IMR-90 (cell line): ENCODE measurements around the gene MFAP3L. TPM values are rescaled to one million over a fixed set of nuclear protein-coding genes. Genes with fewer than 3 reads are reported as not detected.

Experiments used
- ATAC-seq: fragments of 200-7000 bp; cut with Tn5 transposase; 2 replicates; pipeline ENCODE4 v1.9.1; 2020; ENCODE audit warnings: low read depth, mild to moderate bottlenecking, moderate library complexity
- BruUV-seq: library from RNA; stranded (reverse); fragments of 400-500 nt; replicated peaks from 2 replicates; lab custom pipeline; 2021; lab: Mats Ljungman, UMichigan
- CTCF ChIA-PET: fragments of 300-600 bp; formaldehyde crosslinking; extraction: SDS; loops from one replicate; lab custom pipeline; 2021; ENCODE audit warnings: antibody characterized with exemption; lab: Yijun Ruan, JAX
- POLR2A ChIA-PET: fragments of 300-600 bp; sonication (Branson Sonifier 250); formaldehyde crosslinking; loops from one replicate; lab custom pipeline; 2022; ENCODE audit warnings: antibody characterized with exemption; ENCODE audit not compliant: unreplicated experiment; lab: Charles Lee
- DNase-seq: peaks from one replicate; pipeline ENCODE4 v3.0.0; 2013
- H2AFZ ChIP-seq: replicated peaks from 2 replicates; pipeline ENCODE3; 2013; ENCODE audit warnings: low read length, mild to moderate bottlenecking; ENCODE audit not compliant: poor library complexity
- H2AK5ac ChIP-seq: 2 replicates; pipeline ENCODE4 v1.6.1; 2013; ENCODE audit warnings: low read depth, low read length, inconsistent platforms
- H2AK9ac ChIP-seq: replicated peaks from 2 replicates; pipeline ENCODE3; 2013; ENCODE audit warnings: mild to moderate bottlenecking, low read depth, low read length, moderate library complexity; ENCODE audit not compliant: poor library complexity
- H2BK120ac ChIP-seq: 2 replicates; pipeline ENCODE4 v1.6.1; 2013; ENCODE audit warnings: low read depth, low read length, inconsistent platforms
- H2BK15ac ChIP-seq: 3 replicates; pipeline ENCODE4 v1.6.1; 2013; ENCODE audit warnings: low read depth, low read length, inconsistent platforms
- H2BK20ac ChIP-seq: 2 replicates; pipeline ENCODE4 v1.6.1; 2013; ENCODE audit warnings: low read depth, mild to moderate bottlenecking, inconsistent platforms, low read length, moderate library complexity
- H2BK5ac ChIP-seq: 2 replicates; pipeline ENCODE4 v1.6.1; 2013; ENCODE audit warnings: mild to moderate bottlenecking, low read depth, low read length, inconsistent platforms; ENCODE audit not compliant: poor library complexity, severe bottlenecking
- H3K14ac ChIP-seq: replicated peaks from 2 replicates; pipeline ENCODE4 v1.6.1; 2013; ENCODE audit warnings: low read depth, low read length, inconsistent platforms
- H3K18ac ChIP-seq: 2 replicates; pipeline ENCODE4 v1.6.1; 2013; ENCODE audit warnings: low read depth, low read length, control low read depth
- H3K23ac ChIP-seq: 2 replicates; pipeline ENCODE4 v1.6.1; 2013; ENCODE audit warnings: low read depth, low read length, inconsistent platforms
- H3K27ac ChIP-seq: 2 replicates; pipeline ENCODE4 v1.5.1; 2013; ENCODE audit warnings: mild to moderate bottlenecking, control low read depth, low read length; ENCODE audit not compliant: insufficient read depth
- H3K27me3 ChIP-seq: 2 replicates; pipeline ENCODE4 v1.6.1; 2013; ENCODE audit warnings: low read length; ENCODE audit not compliant: control insufficient read depth, insufficient read depth
- H3K36me3 ChIP-seq: 2 replicates; pipeline ENCODE4 v1.6.1; 2013; ENCODE audit warnings: low read length, mixed read lengths; ENCODE audit not compliant: control insufficient read depth, insufficient read depth
- H3K4ac ChIP-seq: 2 replicates; pipeline ENCODE4 v1.6.1; 2013; ENCODE audit warnings: low read depth, low read length, inconsistent platforms
- H3K4me1 ChIP-seq: 2 replicates; pipeline ENCODE4 v1.6.1; 2013; ENCODE audit warnings: low read length, mixed read lengths; ENCODE audit not compliant: control insufficient read depth, insufficient read depth
- H3K4me2 ChIP-seq: 2 replicates; pipeline ENCODE4 v1.6.1; 2013; ENCODE audit warnings: low read depth, mild to moderate bottlenecking, control low read depth, low read length, moderate library complexity
- H3K4me3 ChIP-seq: 2 replicates; pipeline ENCODE4 v1.5.1; 2013; ENCODE audit warnings: low read depth, mild to moderate bottlenecking, control low read depth, low read length, moderate library complexity; ENCODE audit not compliant: insufficient read depth
- H3K56ac ChIP-seq: 2 replicates; pipeline ENCODE4 v1.6.1; 2013; ENCODE audit warnings: low read length, inconsistent platforms; ENCODE audit not compliant: insufficient read depth; ENCODE audit errors: extremely low read depth
- H3K79me1 ChIP-seq, 2 experiments: 2 replicates each; pipeline ENCODE4 v1.6.1; 2013; ENCODE audit warnings: low read length in 2 of 2, inconsistent platforms in 1 of 2, low read depth in 1 of 2
- H3K9ac ChIP-seq: 2 replicates; pipeline ENCODE4 v1.6.1; 2013; ENCODE audit warnings: low read depth, low read length, control low read depth
- H3K9me1 ChIP-seq: 2 replicates; pipeline ENCODE4 v1.6.1; 2013; ENCODE audit warnings: low read length, inconsistent platforms; ENCODE audit not compliant: insufficient read depth
- H3K9me3 ChIP-seq: 2 replicates; pipeline ENCODE4 v1.6.1; 2013; ENCODE audit warnings: low read length; ENCODE audit not compliant: control insufficient read depth, insufficient read depth
- H4K20me1 ChIP-seq: 2 replicates; pipeline ENCODE4 v1.6.1; 2013; ENCODE audit warnings: low read length, inconsistent platforms; ENCODE audit not compliant: insufficient read depth
- H4K5ac ChIP-seq: 2 replicates; pipeline ENCODE4 v1.6.1; 2013; ENCODE audit warnings: mild to moderate bottlenecking, low read depth, low read length, control low read depth
- H4K8ac ChIP-seq, 2 experiments: 2 replicates each; pipeline ENCODE4 v1.6.1; 2013; ENCODE audit warnings: low read depth in 2 of 2, low read length in 2 of 2, control low read depth in 1 of 2, inconsistent platforms in 1 of 2
- H4K91ac ChIP-seq: 2 replicates; pipeline ENCODE4 v1.6.1; 2013; ENCODE audit warnings: low read depth, low read length, inconsistent platforms; ENCODE audit not compliant: insufficient read depth
- RAD21 ChIP-seq: IDR thresholded peaks from 2 replicates; pipeline ENCODE4 v1.6.1; 2012; ENCODE audit warnings: low read length, improper control_type of control experiment
- RCOR1 ChIP-seq: IDR thresholded peaks from 2 replicates; pipeline ENCODE4 v1.6.1; 2012; ENCODE audit warnings: mild to moderate bottlenecking, low read length, improper control_type of control experiment; ENCODE audit not compliant: insufficient replicate concordance
- WGBS, 2 experiments: methylation state at CpG; one replicate each; pipeline versions ENCODE4 v1.1.5 to v1.1.7; 2013; ENCODE audit warnings: missing lambda C conversion rate in 2 of 2; ENCODE audit not compliant: insufficient read length in 1 of 2; ENCODE audit errors: extremely low coverage in 2 of 2; 5-methylcytosine and 5-hydroxymethylcytosine counted together
- dilution Hi-C: fragments of 300-500 bp; cut with HindIII; formaldehyde crosslinking; loops from one replicate; pipeline ENCODE4 v1.14.3; 2018; ENCODE audit warnings: low sequenced_read_pairs; ENCODE audit not compliant: unreplicated experiment
- in situ Hi-C: fragments of 300-500 bp; cut with MboI; formaldehyde crosslinking; loops from 3 replicates; pipeline ENCODE4 v1.14.3; 2019; ENCODE audit warnings: low sequenced_read_pairs, inconsistent platforms, mixed read lengths
- intact Hi-C: fragments of 100-400 bp; cut with micrococcal nuclease; formaldehyde crosslinking; loops from 2 replicates; pipeline ENCODE4 v1.10.0; 2022
- polyA plus RNA-seq, 3 experiments: library from polyadenylated mRNA; depleted of rRNA; stranded (reverse); fragments of >200 nt; gene quantifications; 2 replicates each; pipeline ENCODE4 v1.2.3, GENCODE V29; 2012; ENCODE audit warnings: low replicate concordance in 1 of 3
- total RNA-seq: library from RNA; depleted of rRNA; stranded (reverse); fragments of >200 nt; gene quantifications from 2 replicates; pipeline ENCODE4 v1.2.3, GENCODE V29; 2012

The MFAP3L gene
- total and polyA plus RNA-seq, 2 of the 4 experiments (the other 2 are of a cell fraction): 0.22 to 0.36 TPM

- WGBS, 2 experiments: 70% methylated on average over 4 of the region's 7 CpGs; no CpG with 5 or more reads in 1 of the 2 experiments
- H3K56ac ChIP-seq: no peak overlapping the region
- dilution Hi-C loops (no loop called here), intact Hi-C loops (no loop called here), in situ Hi-C loops (no loop called here)
- H3K9me1 ChIP-seq: no peaks in the 10 kb centered on the region
- BruUV-seq: no TSS peak
- H3K36me3 ChIP-seq: no peaks in the 10 kb centered on the region
- DNase-seq (no peak), ATAC-seq (no peak)
- H2AK5ac ChIP-seq: no peak overlapping the region
- no peak overlapping the region for H2BK20ac ChIP-seq
- H3K9me3 ChIP-seq: no peaks in the 10 kb centered on the region
- H3K79me1 ChIP-seq: no peaks in the 10 kb centered on the region
- no peak overlapping the region for H4K91ac ChIP-seq
- no peak overlapping the region for H4K5ac ChIP-seq
- no peaks in the 10 kb centered on the region for H3K4me1 ChIP-seq
- no peaks in the 10 kb centered on the region for H4K20me1 ChIP-seq
- no peak overlapping the region for H3K14ac ChIP-seq
- no peak overlapping the region for H2BK15ac ChIP-seq
- H3K4ac ChIP-seq: no peak overlapping the region
- H3K27me3 ChIP-seq: no peaks in the 10 kb centered on the region
- POLR2A ChIA-PET: no interaction called here
- H2AFZ ChIP-seq: no peak overlapping the region
- H3K27ac ChIP-seq: no peak overlapping the region
- no peak overlapping the region for H2BK120ac ChIP-seq
- H2BK5ac ChIP-seq: no peak overlapping the region
- no peak overlapping the region for H3K9ac ChIP-seq
- TF ChIP-seq RAD21: no peak
- TF ChIP-seq RCOR1: no peak
- H2AK9ac ChIP-seq: no peak overlapping the region
- no peak overlapping the region for H4K8ac ChIP-seq
- CTCF ChIA-PET: no interaction called here
- H3K23ac ChIP-seq: no peak overlapping the region
- H3K4me3 ChIP-seq: no peak overlapping the region
- no peak overlapping the region for H3K18ac ChIP-seq
- no peak overlapping the region for H3K4me2 ChIP-seq
Measured at GRCh38 chr4:169958629-169959028, 67.6 kb downstream of the MFAP3L start.
